H9 (cell line): ENCODE results near the gene FAAP100. TPM values are rescaled to one million over a fixed set of nuclear protein-coding genes. Genes with fewer than 3 reads are reported as not detected.

Source experiments
- DNase-seq: peaks from one replicate; pipeline ENCODE4 v3.0.0-alpha.2; 2017
- H2AFZ ChIP-seq: one replicate; pipeline ENCODE4 v1.6.1; 2013; ENCODE audit warnings: mild to moderate bottlenecking, low read length, control low read depth, moderate library complexity
- H2AK5ac ChIP-seq: 2 replicates; pipeline ENCODE4 v1.6.1; 2013; ENCODE audit warnings: low read length, control low read depth, mixed read lengths; ENCODE audit not compliant: insufficient read length
- H2BK120ac ChIP-seq: one replicate; pipeline ENCODE4 v1.6.1; 2013; ENCODE audit warnings: low read depth, mild to moderate bottlenecking, low read length, control low read depth, inconsistent platforms; ENCODE audit not compliant: poor library complexity, severe bottlenecking
- H2BK12ac ChIP-seq: 2 replicates; pipeline ENCODE4 v1.6.1; 2013; ENCODE audit warnings: low read length, control low read depth, mixed read lengths, low read depth; ENCODE audit not compliant: insufficient read length
- H2BK15ac ChIP-seq: 2 replicates; pipeline ENCODE4 v1.6.1; 2013; ENCODE audit warnings: low read depth, low read length, control low read depth
- H2BK20ac ChIP-seq: one replicate; pipeline ENCODE4 v1.6.1; 2013; ENCODE audit warnings: low read depth, mild to moderate bottlenecking, low read length, control low read depth, inconsistent platforms; ENCODE audit not compliant: poor library complexity, severe bottlenecking
- H2BK5ac ChIP-seq: 2 replicates; pipeline ENCODE4 v1.6.1; 2013; ENCODE audit warnings: low read length, control low read depth, mixed read lengths; ENCODE audit not compliant: insufficient read length
- H3K14ac ChIP-seq: 2 replicates; pipeline ENCODE4 v1.6.1; 2013; ENCODE audit warnings: low read length, control low read depth; ENCODE audit not compliant: insufficient read depth
- H3K18ac ChIP-seq: 2 replicates; pipeline ENCODE4 v1.6.1; 2013; ENCODE audit warnings: low read depth, mild to moderate bottlenecking, mixed read lengths, low read length, control low read depth; ENCODE audit not compliant: insufficient read length
- H3K23ac ChIP-seq: 2 replicates; pipeline ENCODE4 v1.6.1; 2013; ENCODE audit warnings: low read length, control low read depth, mixed read lengths, low read depth; ENCODE audit not compliant: insufficient read length
- H3K23me2 ChIP-seq: 2 replicates; pipeline ENCODE4 v1.6.1; 2013; ENCODE audit warnings: low read depth, mild to moderate bottlenecking, mixed read lengths, low read length, control low read depth; ENCODE audit not compliant: insufficient read length, poor library complexity, severe bottlenecking
- H3K27ac ChIP-seq: 2 replicates; pipeline ENCODE4 v1.5.1; 2013; ENCODE audit warnings: low read length, control low read depth, mixed read lengths, low read depth; ENCODE audit not compliant: insufficient read length
- H3K27me3 ChIP-seq: 2 replicates; pipeline ENCODE4 v1.6.1; 2013; ENCODE audit warnings: low read length, control low read depth, inconsistent platforms; ENCODE audit not compliant: insufficient read depth
- H3K4ac ChIP-seq: 2 replicates; pipeline ENCODE4 v1.6.1; 2013; ENCODE audit warnings: low read depth, mild to moderate bottlenecking, control low read depth, inconsistent platforms, low read length, moderate library complexity
- H3K4me1 ChIP-seq: 2 replicates; pipeline ENCODE4 v1.6.1; 2013; ENCODE audit warnings: low read length, control low read depth, inconsistent platforms; ENCODE audit not compliant: insufficient read depth
- H3K4me2 ChIP-seq: 2 replicates; pipeline ENCODE4 v1.6.1; 2013; ENCODE audit warnings: low read length, control low read depth, mixed read lengths; ENCODE audit not compliant: insufficient read length, insufficient read depth
- H3K56ac ChIP-seq: 2 replicates; pipeline ENCODE4 v1.6.1; 2013; ENCODE audit warnings: low read depth, mild to moderate bottlenecking, mixed read lengths, low read length, control low read depth; ENCODE audit not compliant: insufficient read length
- H3K79me1 ChIP-seq: 2 replicates; pipeline ENCODE4 v1.6.1; 2013; ENCODE audit warnings: low read depth, mild to moderate bottlenecking, moderate library complexity, low read length, control low read depth, inconsistent platforms; ENCODE audit not compliant: insufficient read depth, poor library complexity, severe bottlenecking
- H3K79me2 ChIP-seq: 2 replicates; pipeline ENCODE4 v1.6.1; 2013; ENCODE audit warnings: low read length, control low read depth, inconsistent platforms; ENCODE audit not compliant: insufficient read depth
- H3K9ac ChIP-seq: 2 replicates; pipeline ENCODE4 v1.6.1; 2013; ENCODE audit warnings: low read length, control low read depth, mixed read lengths; ENCODE audit not compliant: insufficient read length; ENCODE audit errors: extremely low read depth
- H3K9me3 ChIP-seq: one replicate; pipeline ENCODE4 v1.6.1; 2013; ENCODE audit warnings: low read depth, low read length, inconsistent platforms; ENCODE audit not compliant: control insufficient read depth
- H3T11ph ChIP-seq: one replicate; pipeline ENCODE4 v1.6.1; 2013; ENCODE audit warnings: mild to moderate bottlenecking, low read length, control low read depth, inconsistent platforms
- H4K20me1 ChIP-seq: one replicate; pipeline ENCODE4 v1.6.1; 2013; ENCODE audit not compliant: control insufficient read depth, insufficient read length, insufficient read depth
- H4K5ac ChIP-seq: 2 replicates; pipeline ENCODE4 v1.6.1; 2013; ENCODE audit warnings: low read depth, mild to moderate bottlenecking, mixed read lengths, low read length, control low read depth; ENCODE audit not compliant: insufficient read length
- H4K8ac ChIP-seq: replicated peaks from 2 replicates; pipeline ENCODE4 v1.6.1; 2013; ENCODE audit warnings: low read length, control low read depth, mixed read lengths, low read depth; ENCODE audit not compliant: insufficient read length
- H4K91ac ChIP-seq: 2 replicates; pipeline ENCODE4 v1.6.1; 2013; ENCODE audit warnings: low read depth, mild to moderate bottlenecking, moderate library complexity, mixed read lengths, low read length, control low read depth; ENCODE audit not compliant: insufficient read length
- H3K27ac Mint-ChIP-seq, 3 experiments: 2 replicates in 2 of 3; 3 replicates in 1 of 3; pipeline ENCODE4 v1.8.0; 2020 to 2021; ENCODE audit warnings: mixed read lengths in 3 of 3, mild to moderate bottlenecking in 1 of 3, moderate library complexity in 1 of 3
- H3K27me3 Mint-ChIP-seq: 2 replicates; pipeline ENCODE4 v1.8.0; 2021; ENCODE audit warnings: low read depth, mild to moderate bottlenecking, moderate library complexity, mixed read lengths
- H3K36me3 Mint-ChIP-seq, 3 experiments: 2 replicates in 2 of 3; 3 replicates in 1 of 3; pipeline ENCODE4 v1.8.0; 2020 to 2021; ENCODE audit warnings: low read depth in 3 of 3, mixed read lengths in 3 of 3; ENCODE audit not compliant: insufficient read depth in 1 of 3
- H3K4me1 Mint-ChIP-seq, 2 experiments: 2 replicates each; pipeline ENCODE4 v1.8.0; 2020; ENCODE audit warnings: mixed read lengths in 2 of 2
- H3K4me3 Mint-ChIP-seq, 2 experiments: 2 replicates in 1 of 2; 3 replicates in 1 of 2; pipeline ENCODE4 v1.8.0; 2020 to 2021; ENCODE audit warnings: mild to moderate bottlenecking in 2 of 2, mixed read lengths in 2 of 2, moderate library complexity in 1 of 2
- H3K9me3 Mint-ChIP-seq, 2 experiments: 2 replicates in 1 of 2; 3 replicates in 1 of 2; pipeline ENCODE4 v1.8.0; 2020; ENCODE audit warnings: mild to moderate bottlenecking in 2 of 2, mixed read lengths in 2 of 2, moderate library complexity in 1 of 2
- WGBS: extraction: QIAGEN DNeasy Blood & Tissue Kit; methylation state at CpG from one replicate; pipeline ENCODE4 v1.1.7; 2013; ENCODE audit warnings: missing lambda C conversion rate, low lambda C conversion rate, mixed read lengths; ENCODE audit not compliant: insufficient read length; ENCODE audit errors: extremely low coverage; 5-methylcytosine and 5-hydroxymethylcytosine counted together
- total RNA-seq: library from RNA; stranded (reverse); gene quantifications from 2 replicates; pipeline ENCODE4 v1.2.1, GENCODE V29; 2021
- TF ChIP-seq, protein P1 (sequence below): fragments of 200-600 bp; sonication (generic); conservative IDR thresholded peaks from 3 replicates; pipeline ENCODE4 v1.8.0; 2021; ENCODE audit warnings: antibody characterized with exemption, mild to moderate bottlenecking

The FAAP100 gene
- total RNA-seq, 1 experiment from 2014 or later, result 54.0 TPM

DNA sequence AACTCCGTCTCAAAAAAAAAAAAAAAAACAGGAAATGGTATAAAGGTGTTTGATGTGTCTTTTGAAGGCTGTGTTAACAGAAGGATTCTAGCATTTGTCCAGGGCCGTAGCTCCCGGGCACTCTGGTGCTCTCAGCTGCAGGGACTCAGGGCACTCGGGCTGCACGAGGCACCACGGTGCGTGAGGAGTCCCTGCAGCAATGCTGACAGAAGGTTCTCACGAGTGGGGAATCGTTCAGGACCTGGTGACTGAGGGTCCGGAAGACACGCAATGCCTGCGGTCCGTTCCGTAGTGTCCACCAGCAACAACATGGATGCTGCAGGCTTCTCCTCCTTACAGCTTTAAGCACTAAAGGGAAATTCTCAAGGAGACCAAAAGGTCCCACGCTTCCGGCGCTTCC lies 12.6 kb upstream of the FAAP100 start:
- Histone ChIP-seq H3K23me2 (no peaks in the 10 kb centered on the region), H4K8ac (no peak overlapping the region), H3K14ac (no peak overlapping the region), H3K56ac (no peak overlapping the region), H4K20me1 (no peaks in the 10 kb centered on the region), H2BK15ac (no peak overlapping the region), H2AK5ac (no peak overlapping the region), H3K27me3 (no peaks in the 10 kb centered on the region), H3K4me2 (no peak overlapping the region), H4K91ac (no peak overlapping the region), H3K9ac (no peak overlapping the region), H2BK20ac (no peak overlapping the region), H3K23ac (no peak overlapping the region), H3K9me3 (no peaks in the 10 kb centered on the region), H4K5ac (no peak overlapping the region), H3K4me1 (no peaks in the 10 kb centered on the region), H3K79me2 (no peaks in the 10 kb centered on the region), H2BK120ac (no peak overlapping the region), H3K79me1 (no peaks in the 10 kb centered on the region), H3T11ph (no peak overlapping the region), H2BK12ac (no peak overlapping the region), H2BK5ac (no peak overlapping the region), H3K4ac (no peak overlapping the region), H3K18ac (no peak overlapping the region), H3K27ac (no peak overlapping the region), H2AFZ (no peak overlapping the region)
- Mint-ChIP-seq H3K27ac (no peak overlapping the region), H3K9me3 (no peaks in the 10 kb centered on the region), H3K36me3 (peaks cover 31 to 89% (median 79%) of the 10 kb centered on the region in 3 experiments; a peak in 6 of 7 replicates), H3K4me3 (no peak overlapping the region), H3K27me3 (no peaks in the 10 kb centered on the region), H3K4me1 (no peaks in the 10 kb centered on the region)
- no CpG with 5 or more reads among the region's 17 CpGs for WGBS
- TF ChIP-seq, protein P1, sequence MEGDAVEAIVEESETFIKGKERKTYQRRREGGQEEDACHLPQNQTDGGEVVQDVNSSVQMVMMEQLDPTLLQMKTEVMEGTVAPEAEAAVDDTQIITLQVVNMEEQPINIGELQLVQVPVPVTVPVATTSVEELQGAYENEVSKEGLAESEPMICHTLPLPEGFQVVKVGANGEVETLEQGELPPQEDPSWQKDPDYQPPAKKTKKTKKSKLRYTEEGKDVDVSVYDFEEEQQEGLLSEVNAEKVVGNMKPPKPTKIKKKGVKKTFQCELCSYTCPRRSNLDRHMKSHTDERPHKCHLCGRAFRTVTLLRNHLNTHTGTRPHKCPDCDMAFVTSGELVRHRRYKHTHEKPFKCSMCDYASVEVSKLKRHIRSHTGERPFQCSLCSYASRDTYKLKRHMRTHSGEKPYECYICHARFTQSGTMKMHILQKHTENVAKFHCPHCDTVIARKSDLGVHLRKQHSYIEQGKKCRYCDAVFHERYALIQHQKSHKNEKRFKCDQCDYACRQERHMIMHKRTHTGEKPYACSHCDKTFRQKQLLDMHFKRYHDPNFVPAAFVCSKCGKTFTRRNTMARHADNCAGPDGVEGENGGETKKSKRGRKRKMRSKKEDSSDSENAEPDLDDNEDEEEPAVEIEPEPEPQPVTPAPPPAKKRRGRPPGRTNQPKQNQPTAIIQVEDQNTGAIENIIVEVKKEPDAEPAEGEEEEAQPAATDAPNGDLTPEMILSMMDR, result no peak
- DNase-seq, result no peak
